ENCODE data around the gene TATDN3.

- TF ChIP-seq POLR2AphosphoS5 (IDR thresholded peaks at IDR 0.05; ENCODE audit: borderline replicate concordance, low read depth, low read length) (no peak), FOXP2 (optimal IDR thresholded peaks at IDR 0.05; ENCODE audit: control extremely low read depth, extremely low read length, insufficient read depth) (no peak), EZH2 (IDR thresholded peaks at IDR 0.05) (no peak)
Measured at GRCh38 chr1:212816567-212817278, 25.0 kb downstream of the TATDN3 start.
